T-cell (primary cell): ENCODE measurements around the gene GUCY2D. TPM values are rescaled to one million over a fixed set of nuclear protein-coding genes. Genes with fewer than 3 reads are reported as not detected.

ENCODE experiments used
- ATAC-seq, 4 experiments: fragments of 200-7000 bp in 3 of 4; fragments of 150-1000 bp in 1 of 4; cut with Tn5 transposase; replicated peaks in 1 of 4; 1 replicate in 3 of 4; 2 replicates in 1 of 4; pipeline ENCODE4 v1.10.0; 2021; ENCODE audit warnings: moderate library complexity in 3 of 4, mild to moderate bottlenecking in 2 of 4, moderate number of reproducible peaks in 1 of 4
- CTCF ChIA-PET, 2 donors: fragments of 300-600 bp; sonication (Branson Sonifier 250); formaldehyde crosslinking; loops; one replicate each; lab custom pipeline; 2022; ENCODE audit warnings: antibody characterized with exemption in 2 of 2; lab: Charles Lee
- POLR2A ChIA-PET, 2 donors: fragments of 300-600 bp; sonication (Branson Sonifier 250); formaldehyde crosslinking; loops; one replicate each; lab custom pipeline; 2022; ENCODE audit warnings: antibody characterized with exemption in 2 of 2; lab: Charles Lee
- DNase-seq, 35 experiments: peaks; one replicate each; pipeline versions ENCODE4 v3.0.0 to v3.0.0-alpha.2; 2013 to 2023
- H3K27ac ChIP-seq: one replicate; pipeline ENCODE4 v1.5.1; 2013; ENCODE audit warnings: low read length
- H3K27me3 ChIP-seq, 2 experiments: replicated peaks in 1 of 2; 1 replicate in 1 of 2; 2 replicates in 1 of 2; pipeline versions ENCODE4 v1.6.1 to v1.7.0; 2013; ENCODE audit warnings: low read length in 1 of 2, mixed read lengths in 1 of 2; ENCODE audit not compliant: control insufficient read depth in 2 of 2, insufficient read depth in 2 of 2; ENCODE audit errors: extremely low read depth in 1 of 2
- H3K36me3 ChIP-seq, 2 donors: 1 replicate in 1 of 2; 2 replicates in 1 of 2; pipeline versions ENCODE4 v1.6.1 to v1.7.0; 2013; ENCODE audit warnings: low read length in 1 of 2; ENCODE audit not compliant: control insufficient read depth in 2 of 2, insufficient read depth in 1 of 2; ENCODE audit errors: extremely low read depth in 1 of 2
- H3K4me1 ChIP-seq, 2 experiments: 1 replicate in 1 of 2; 2 replicates in 1 of 2; pipeline versions ENCODE4 v1.6.1 to v1.7.0; 2013; ENCODE audit warnings: low read length in 2 of 2, mixed read lengths in 1 of 2; ENCODE audit not compliant: insufficient read depth in 2 of 2, control insufficient read depth in 1 of 2; ENCODE audit errors: extremely low read depth in 1 of 2
- H3K4me3 ChIP-seq, 2 donors: 1 replicate in 1 of 2; 2 replicates in 1 of 2; pipeline versions ENCODE4 v1.5.1 to v1.7.0; 2013; ENCODE audit warnings: mild to moderate bottlenecking in 2 of 2, low read length in 1 of 2, moderate library complexity in 1 of 2; ENCODE audit not compliant: control insufficient read depth in 1 of 2; ENCODE audit errors: extremely low read depth in 1 of 2
- H3K9me3 ChIP-seq: 2 replicates; pipeline ENCODE4 v1.7.0; 2013
- H3K27ac Mint-ChIP-seq, 2 donors: one replicate each; pipeline ENCODE4 v1.8.0; 2020 to 2021; ENCODE audit warnings: mild to moderate bottlenecking in 2 of 2, mixed read lengths in 2 of 2
- H3K27me3 Mint-ChIP-seq, 2 donors: one replicate each; pipeline ENCODE4 v1.8.0; 2021 to 2022; ENCODE audit warnings: mixed read lengths in 2 of 2
- H3K36me3 Mint-ChIP-seq: one replicate; pipeline ENCODE4 v1.8.0; 2021; ENCODE audit warnings: mixed read lengths
- H3K4me1 Mint-ChIP-seq, 3 donors: one replicate each; pipeline ENCODE4 v1.8.0; 2020 to 2022; ENCODE audit warnings: mixed read lengths in 3 of 3, mild to moderate bottlenecking in 1 of 3
- H3K4me3 Mint-ChIP-seq, 3 donors: one replicate each; pipeline ENCODE4 v1.8.0; 2020 to 2022; ENCODE audit warnings: mild to moderate bottlenecking in 3 of 3, mixed read lengths in 3 of 3, moderate library complexity in 3 of 3
- H3K9me3 Mint-ChIP-seq, 3 donors: one replicate each; pipeline ENCODE4 v1.8.0; 2020 to 2022; ENCODE audit warnings: mixed read lengths in 3 of 3
- WGBS: methylation state at CpG from one replicate; pipeline ENCODE4 v1.1.5; 2013; ENCODE audit warnings: missing lambda C conversion rate; ENCODE audit not compliant: insufficient coverage; 5-methylcytosine and 5-hydroxymethylcytosine counted together
- total RNA-seq, 35 experiments: library from RNA in 6 of 35; stranded (reverse) in 6 of 35; fragments of 120-200 nt in 1 of 35; gene quantifications; one replicate each; pipeline versions ENCODE4 v1.2.1 to v1.2.4 and lab custom pipeline; 2013 to 2026

GUCY2D gene
- total RNA-seq, 5 donors from 2014 or later (not counting 1 experiment from before 2014, with no cell fraction given): 0.06 TPM; not detected in 4

GRCh38 chr17:8044819-8045810 lies 42.7 kb downstream of the GUCY2D start:
- WGBS: 88% methylated on average over 16 of the region's 24 CpGs

GRCh38 chr17:8046306-8046928 lies 44.0 kb downstream of the GUCY2D start:
- 73% methylated on average over 6 of the region's 11 CpGs for WGBS

More at GRCh38 chr17:8044819-8045810, 42.7 kb downstream of the GUCY2D start:
- H3K9me3 ChIP-seq: no peaks in the 10 kb centered on the region
- no peak for DNase-seq
- H3K27me3 ChIP-seq: peaks cover 0 to 45% of the 10 kb centered on the region in 2 experiments
- Mint-ChIP-seq H3K9me3 (no peaks in the 10 kb centered on the region), H3K27ac (no peak overlapping the region), H3K4me3 (no peak overlapping the region), H3K27me3 (peaks cover 0 to 14% of the 10 kb centered on the region in 2 donors), H3K36me3 (no peaks in the 10 kb centered on the region), H3K4me1 (peaks cover 0 to 9% (median 0%) of the 10 kb centered on the region in 3 donors)
- H3K4me1 ChIP-seq: no peaks in the 10 kb centered on the region
- no peak overlapping the region for H3K4me3 ChIP-seq
- no peaks in the 10 kb centered on the region for H3K36me3 ChIP-seq
- ATAC-seq: no peak
- CTCF ChIA-PET: interaction anchor here in 1 of 2 donors (0.7 kb wide), 1 partner anchor 59 kb away, joined by 3 read pairs; no protein-coding TSS in a partner anchor
- H3K27ac ChIP-seq: no peak overlapping the region
- POLR2A ChIA-PET: no interaction called here

GRCh38 chr17:8046929-8047768 lies 44.7 kb downstream of the GUCY2D start:
- no peak overlapping the region for H3K27ac Mint-ChIP-seq
- ChIA-PET CTCF (interaction anchor here in 1 of 2 donors (0.6 kb wide), 1 partner anchor 261 kb away, joined by 3 read pairs; no protein-coding TSS in a partner anchor), POLR2A (no interaction called here)
- H3K27me3 ChIP-seq: peaks cover 0 to 42% of the 10 kb centered on the region in 2 experiments
- ATAC-seq: no peak
- H3K27ac ChIP-seq: no peak overlapping the region
- H3K27me3 Mint-ChIP-seq: peaks cover 0 to 7% of the 10 kb centered on the region in 2 donors
- no peaks in the 10 kb centered on the region for H3K4me1 Mint-ChIP-seq
- H3K4me1 ChIP-seq: no peaks in the 10 kb centered on the region
- H3K36me3 Mint-ChIP-seq: no peaks in the 10 kb centered on the region
- H3K9me3 ChIP-seq: no peaks in the 10 kb centered on the region
- no peak overlapping the region for H3K4me3 Mint-ChIP-seq
- H3K36me3 ChIP-seq: no peaks in the 10 kb centered on the region
- DNase-seq: no peak
- no peak overlapping the region for H3K4me3 ChIP-seq
- no peaks in the 10 kb centered on the region for H3K9me3 Mint-ChIP-seq
- 84% methylated on average over 21 of the region's 24 CpGs for WGBS

More at GRCh38 chr17:8046306-8046928, 44.0 kb downstream of the GUCY2D start:
- Mint-ChIP-seq H3K27me3 (peaks cover 0 to 7% of the 10 kb centered on the region in 2 donors), H3K9me3 (no peaks in the 10 kb centered on the region), H3K27ac (no peak overlapping the region), H3K4me3 (no peak overlapping the region), H3K4me1 (peaks cover 0 to 3% (median 0%) of the 10 kb centered on the region in 3 donors), H3K36me3 (no peaks in the 10 kb centered on the region)
- no peak overlapping the region for H3K4me3 ChIP-seq
- H3K36me3 ChIP-seq: no peaks in the 10 kb centered on the region
- DNase-seq (no peak), ATAC-seq (no peak)
- POLR2A ChIA-PET: no interaction called here
- H3K27me3 ChIP-seq: peaks cover 0 to 45% of the 10 kb centered on the region in 2 experiments
- H3K9me3 ChIP-seq: no peaks in the 10 kb centered on the region
- no peak overlapping the region for H3K27ac ChIP-seq
- CTCF ChIA-PET: no interaction called here
- H3K4me1 ChIP-seq: no peaks in the 10 kb centered on the region

- no peaks in the 10 kb centered on the region for H3K9me3 Mint-ChIP-seq
- H3K27me3 ChIP-seq: peaks cover 0 to 36% of the 10 kb centered on the region in 2 experiments
- no peak overlapping the region for H3K27ac ChIP-seq
- no peak overlapping the region for H3K4me3 Mint-ChIP-seq
- WGBS: 96% methylated on average over 3 of the region's 4 CpGs
- no peak for ATAC-seq
- peaks cover 0 to 7% of the 10 kb centered on the region in 2 donors for H3K27me3 Mint-ChIP-seq
- no peaks in the 10 kb centered on the region for H3K36me3 Mint-ChIP-seq
- H3K9me3 ChIP-seq: no peaks in the 10 kb centered on the region
- H3K27ac Mint-ChIP-seq: no peak overlapping the region
- H3K4me1 Mint-ChIP-seq: no peaks in the 10 kb centered on the region
- no peak overlapping the region for H3K4me3 ChIP-seq
- no peak for DNase-seq
- no peaks in the 10 kb centered on the region for H3K4me1 ChIP-seq
- CTCF ChIA-PET: interaction anchor here in 1 of 2 donors (0.6 kb wide), 1 partner anchor 261 kb away, joined by 3 read pairs; no protein-coding TSS in a partner anchor
- no peaks in the 10 kb centered on the region for H3K36me3 ChIP-seq
- POLR2A ChIA-PET: no interaction called here
These were observed 45.3 kb downstream of the GUCY2D start for GRCh38 chr17:8047769-8048110.

GRCh38 chr17:8048236-8048635 lies 45.8 kb downstream of the GUCY2D start:
- ChIA-PET POLR2A (no interaction called here), CTCF (no interaction called here)
- 88% methylated on average over 10 of the region's 12 CpGs for WGBS
- Mint-ChIP-seq H3K4me3 (no peak overlapping the region), H3K27ac (no peak overlapping the region), H3K9me3 (no peaks in the 10 kb centered on the region), H3K27me3 (peaks cover 0 to 7% of the 10 kb centered on the region in 2 donors), H3K36me3 (no peaks in the 10 kb centered on the region), H3K4me1 (no peaks in the 10 kb centered on the region)
- H3K9me3 ChIP-seq: no peaks in the 10 kb centered on the region
- ATAC-seq (no peak), DNase-seq (no peak)
- no peaks in the 10 kb centered on the region for H3K36me3 ChIP-seq
- H3K27ac ChIP-seq: no peak overlapping the region
- H3K4me1 ChIP-seq: no peaks in the 10 kb centered on the region
- H3K27me3 ChIP-seq: peaks cover 0 to 36% of the 10 kb centered on the region in 2 experiments
- no peak overlapping the region for H3K4me3 ChIP-seq

GRCh38 chr17:8048736-8049135 lies 46.3 kb downstream of the GUCY2D start:
- Mint-ChIP-seq H3K4me1 (no peaks in the 10 kb centered on the region), H3K4me3 (no peak overlapping the region), H3K9me3 (no peaks in the 10 kb centered on the region), H3K27me3 (peaks cover 0 to 7% of the 10 kb centered on the region in 2 donors), H3K27ac (no peak overlapping the region), H3K36me3 (no peaks in the 10 kb centered on the region)
- Histone ChIP-seq H3K27me3 (peaks cover 0 to 34% of the 10 kb centered on the region in 2 experiments), H3K36me3 (no peaks in the 10 kb centered on the region), H3K4me1 (no peaks in the 10 kb centered on the region), H3K27ac (no peak overlapping the region), H3K4me3 (no peak overlapping the region), H3K9me3 (no peaks in the 10 kb centered on the region)
- CTCF ChIA-PET: no interaction called here
- 82% methylated on average over 4 of the region's 8 CpGs for WGBS
- no peak for ATAC-seq
- no peak for DNase-seq
- POLR2A ChIA-PET: no interaction called here
